Measurements from ENCODE around the gene ASB16.

Gene ASB16

GRCh38 chr17:44209786-44210341 lies 39.4 kb downstream of the ASB16 start:
- DNase-seq (ENCODE audit: low read depth): no peak

GRCh38 chr17:44210342-44211192 lies 40.1 kb downstream of the ASB16 start:
- DNase-seq (ENCODE audit: low read depth): peak; percentile 86

- no peak for DNase-seq (ENCODE audit: low read depth)
These were observed 41.1 kb downstream of the ASB16 start for GRCh38 chr17:44211281-44212265.

GRCh38 chr17:44212507-44213402 lies 42.3 kb downstream of the ASB16 start:
- DNase-seq (ENCODE audit: low read depth): no peak

- DNase-seq (ENCODE audit: low read depth): no peak
These were observed 43.1 kb downstream of the ASB16 start for GRCh38 chr17:44213403-44214229.

- no peak for DNase-seq (ENCODE audit: low read depth)
These were observed 43.7 kb downstream of the ASB16 start for GRCh38 chr17:44214230-44214494.

- no peak for DNase-seq (ENCODE audit: low read depth)
These were observed 44.4 kb downstream of the ASB16 start for GRCh38 chr17:44214896-44215295.

GRCh38 chr17:44216173-44216572 lies 45.7 kb downstream of the ASB16 start:
- DNase-seq (ENCODE audit: low read depth): no peak

GRCh38 chr17:44216694-44217093 lies 46.2 kb downstream of the ASB16 start:
- no peak for DNase-seq (ENCODE audit: low read depth)

- no peak for DNase-seq (ENCODE audit: low read depth)
These were observed 47.3 kb downstream of the ASB16 start for GRCh38 chr17:44217738-44218343.

GRCh38 chr17:44218344-44219107 lies 48.0 kb downstream of the ASB16 start:
- peak; percentile 79 for DNase-seq (ENCODE audit: low read depth)

- peak; percentile 49 for DNase-seq (ENCODE audit: low read depth)
These were observed 48.7 kb downstream of the ASB16 start for GRCh38 chr17:44219108-44219615.

GRCh38 chr17:44219616-44220212 lies 49.2 kb downstream of the ASB16 start, which contains the start of gene UBTF:
Gene UBTF (minus strand): TSS chr17:44219675. CDS start chr17:44218229, 1,446 bp downstream.
- peak; percentile 56 for DNase-seq (ENCODE audit: low read depth)

GRCh38 chr17:44220213-44221083 lies 49.9 kb downstream of the ASB16 start:
- no peak for DNase-seq (ENCODE audit: low read depth)

GRCh38 chr17:44221084-44221861 lies 50.8 kb downstream of the ASB16 start:
- DNase-seq (ENCODE audit: low read depth): peak; percentile 50

GRCh38 chr17:44221862-44222111 lies 51.3 kb downstream of the ASB16 start:
- no peak for DNase-seq (ENCODE audit: low read depth)

All from activated gamma-delta T cell treated with anti-CD3 and anti-CD28 coated beads, Interleukin-2, amount 50 U/mL, for 16 hours (primary cell).